HG03575 (cell line): ENCODE measurements around the gene TUT1.

Experiments
- ATAC-seq: cut with Tn5 transposase; IDR thresholded peaks from one replicate; pipeline ENCODE4 v1.9.1; 2021; ENCODE audit not compliant: unreplicated experiment, insufficient number of reproducible peaks, low FRiP score; ENCODE audit errors: extremely low read depth

The TUT1 gene

GRCh38 chr11:62607714-62608113, 16.4 kb upstream of the TUT1 start:
- ATAC-seq, result no peak

- no peak for ATAC-seq
These were observed 14.6 kb upstream of the TUT1 start for GRCh38 chr11:62605902-62606301.

GRCh38 chr11:62605467-62605866, 14.1 kb upstream of the TUT1 start:
- ATAC-seq, result no peak

- no peak for ATAC-seq
These were observed 13.3 kb upstream of the TUT1 start for GRCh38 chr11:62604460-62605120.

- no peak for ATAC-seq
These were observed 12.5 kb upstream of the TUT1 start for GRCh38 chr11:62603776-62604299.

GRCh38 chr11:62603072-62603408, 11.7 kb upstream of the TUT1 start:
- ATAC-seq, result no peak

GRCh38 chr11:62602141-62603071, 11.1 kb upstream of the TUT1 start:
- no peak for ATAC-seq

- peak; percentile 45 for ATAC-seq
These were observed 10.2 kb upstream of the TUT1 start, which contains the start of gene MTA2 for GRCh38 chr11:62601372-62602140. Gene MTA2, minus strand, starts transcription at chr11:62601865. Its CDS starts 415 bp downstream, at chr11:62601450.

- no peak for ATAC-seq
These were observed 9.7 kb upstream of the TUT1 start for GRCh38 chr11:62601122-62601371.

- ATAC-seq, result no peak
These were observed 9.2 kb upstream of the TUT1 start for GRCh38 chr11:62600367-62601121.

GRCh38 chr11:62599901-62600300, 8.6 kb upstream of the TUT1 start:
- ATAC-seq, result no peak

GRCh38 chr11:62599069-62599696, 7.9 kb upstream of the TUT1 start:
- no peak for ATAC-seq

GRCh38 chr11:62595124-62595523, 3.8 kb upstream of the TUT1 start:
- no peak for ATAC-seq

GRCh38 chr11:62593434-62594044, 2.2 kb upstream of the TUT1 start:
- no peak for ATAC-seq

GRCh38 chr11:62592989-62593421, 1.7 kb upstream of the TUT1 start:
- ATAC-seq, result no peak

- ATAC-seq, result no peak
These were observed 958 bp upstream of the TUT1 start for GRCh38 chr11:62592146-62592815.

- no peak for ATAC-seq
These were observed 2.2 kb downstream of the TUT1 start for GRCh38 chr11:62588966-62589637.
